Small intestine (tissue), 7 donors: ENCODE data around the gene CKMT2. TPM values are rescaled to one million over a fixed set of nuclear protein-coding genes. Genes with fewer than 3 reads are reported as not detected.
A peak's percentile ranks its signal among the peaks of the same experiment; 100 is the strongest.
"Not testable (repeated sequence)": the region's sequence is repeated elsewhere in the genome, so short reads cannot be mapped to it uniquely, and the experiment has no call there.

Experiments
- DNase-seq, 2 donors: peaks; one replicate each; pipeline versions ENCODE4 v3.0.0 to v3.0.0-alpha.2; 2013
- FAIRE-seq: peaks from 2 replicates; lab custom pipeline; 2012; peaks lifted over from hg19 to GRCh38; lab: Jason Lieb, UNC
- H3K27ac ChIP-seq, 3 donors: one replicate each; pipeline ENCODE4 v1.5.1; 2013; ENCODE audit warnings: low read length in 2 of 3, mild to moderate bottlenecking in 2 of 3, control low read depth in 1 of 3, inconsistent platforms in 1 of 3, low read depth in 1 of 3, moderate library complexity in 1 of 3
- H3K27me3 ChIP-seq, 3 donors: one replicate each; pipeline ENCODE4 v1.6.1; 2013; ENCODE audit warnings: low read length in 3 of 3, inconsistent platforms in 1 of 3; ENCODE audit not compliant: control insufficient read depth in 3 of 3, insufficient read depth in 3 of 3
- H3K36me3 ChIP-seq, 3 donors: one replicate each; pipeline ENCODE4 v1.6.1; 2013; ENCODE audit warnings: low read length in 3 of 3, inconsistent platforms in 1 of 3, low read depth in 1 of 3, mild to moderate bottlenecking in 1 of 3, moderate library complexity in 1 of 3; ENCODE audit not compliant: control insufficient read depth in 3 of 3, insufficient read depth in 2 of 3
- H3K4me1 ChIP-seq, 3 donors: one replicate each; pipeline ENCODE4 v1.6.1; 2013; ENCODE audit warnings: low read length in 2 of 3, inconsistent platforms in 1 of 3, low read depth in 1 of 3, mild to moderate bottlenecking in 1 of 3, moderate library complexity in 1 of 3; ENCODE audit not compliant: control insufficient read depth in 3 of 3, insufficient read depth in 2 of 3
- H3K4me3 ChIP-seq, 3 donors: one replicate each; pipeline ENCODE4 v1.5.1; 2013; ENCODE audit warnings: low read length in 3 of 3, control low read depth in 1 of 3, inconsistent platforms in 1 of 3, low read depth in 1 of 3, mild to moderate bottlenecking in 1 of 3, moderate library complexity in 1 of 3
- H3K9me3 ChIP-seq, 2 donors: one replicate each; pipeline ENCODE4 v1.6.1; 2013; ENCODE audit warnings: low read depth in 1 of 2, low read length in 1 of 2; ENCODE audit not compliant: control insufficient read depth in 2 of 2, insufficient read depth in 1 of 2
- WGBS, 3 donors: extraction: QIAGEN DNeasy Blood & Tissue Kit; methylation state at CpG; one replicate each; pipeline ENCODE4 v1.1.7; 2013; 5-methylcytosine and 5-hydroxymethylcytosine counted together
- polyA plus RNA-seq, 4 donors: library from polyadenylated mRNA; stranded (reverse) in 3 of 4; unstranded in 1 of 4; fragments of 200-250 nt in 3 of 4; fragments of 120-200 nt in 1 of 4; gene quantifications; one replicate each; pipeline versions ENCODE4 v1.2.1 to v1.2.3, GENCODE V29; 2013
- donor health status: healthy with polysubstance abuse.
- donor health status: control.
- donor health status: control.
- donor health status: Bipolar disorder and iron deficiency.
- donor health status: healthy.

Gene CKMT2
- polyA plus RNA-seq, 4 donors: 1.9 to 9.7 (median 2.5) TPM

DNA sequence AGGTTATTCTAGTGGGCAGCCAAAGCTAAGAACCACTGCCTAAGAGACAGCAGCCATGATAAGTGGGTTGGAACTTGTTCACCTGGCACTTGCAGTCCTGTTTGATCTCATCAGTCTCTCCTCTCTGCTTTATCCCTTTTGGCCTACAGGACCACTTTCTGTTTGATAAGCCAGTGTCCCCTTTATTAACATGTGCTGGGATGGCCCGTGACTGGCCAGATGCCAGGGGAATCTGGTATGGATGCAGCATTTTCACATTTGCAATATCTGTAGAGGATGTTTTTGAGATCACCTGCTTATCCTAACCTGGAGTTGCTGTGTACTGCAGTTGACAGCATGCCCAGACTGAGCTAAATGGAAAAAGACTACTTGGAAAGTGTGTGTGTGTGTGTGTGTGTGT, 23.6 kb downstream of the CKMT2 start:
- no peak overlapping the region for H3K4me3 ChIP-seq
- H3K27ac ChIP-seq: no peak overlapping the region
- no peaks in the 10 kb centered on the region for H3K4me1 ChIP-seq
- DNase-seq (no peak), FAIRE-seq (no peak)
- no peaks in the 10 kb centered on the region for H3K27me3 ChIP-seq
- WGBS, 3 donors: 88 to 100% (median 90%) methylated on average over 1 of the region's 1 CpG
- H3K9me3 ChIP-seq: no peaks in the 10 kb centered on the region
- peaks cover 0 to 15% (median 0%) of the 10 kb centered on the region in 3 donors for H3K36me3 ChIP-seq

DNA sequence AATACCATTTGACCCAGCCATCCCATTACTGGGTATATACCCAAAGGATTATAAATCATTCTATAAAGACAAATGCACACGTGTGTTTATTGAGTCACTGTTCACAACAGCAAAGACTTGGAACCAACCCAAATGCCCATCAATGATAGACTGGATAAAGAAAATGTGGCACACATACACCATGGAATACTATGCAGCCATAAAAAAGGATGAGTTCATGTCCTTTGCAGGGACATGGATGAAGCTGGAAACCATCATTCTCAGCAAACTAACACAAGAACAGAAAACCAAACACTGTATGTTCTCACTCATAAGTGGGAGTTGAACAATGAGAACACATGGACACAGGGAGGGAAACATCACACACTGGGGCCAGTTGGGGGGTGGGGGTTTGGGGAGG, 29.7 kb downstream of the CKMT2 start:
- not testable (repeated sequence) for H3K36me3 ChIP-seq, H3K4me1 ChIP-seq, H3K9me3 ChIP-seq, FAIRE-seq, DNase-seq, H3K4me3 ChIP-seq, H3K27me3 ChIP-seq, H3K27ac ChIP-seq
- 85 to 90% (median 87%) methylated on average over 1 of the region's 1 CpG for WGBS, 3 donors

DNA sequence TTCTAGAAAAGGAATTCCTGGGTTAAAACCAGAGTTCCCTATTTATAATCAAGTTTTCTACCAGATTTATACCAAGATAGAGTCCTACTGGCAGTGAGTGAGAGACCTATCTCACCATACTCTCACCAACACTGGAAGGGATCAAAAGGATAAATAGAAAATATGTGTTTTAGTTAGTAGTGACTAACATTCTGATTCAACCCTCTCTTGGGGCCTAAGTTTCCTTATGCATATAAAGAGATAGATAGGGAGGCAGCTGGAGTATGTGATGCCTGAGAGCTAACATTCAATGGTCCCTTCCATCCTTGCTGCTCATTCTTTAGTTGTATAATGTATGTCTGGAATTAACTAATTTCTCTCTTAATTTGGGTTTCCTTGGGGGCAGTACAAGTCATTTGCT, 32.0 kb downstream of the CKMT2 start:
- H3K27me3 ChIP-seq: no peaks in the 10 kb centered on the region
- H3K9me3 ChIP-seq: no peaks in the 10 kb centered on the region
- no peaks in the 10 kb centered on the region for H3K36me3 ChIP-seq
- no peak for FAIRE-seq
- H3K27ac ChIP-seq: no peak overlapping the region
- no peak overlapping the region for H3K4me3 ChIP-seq
- no peaks in the 10 kb centered on the region for H3K4me1 ChIP-seq
- no peak for DNase-seq

DNA sequence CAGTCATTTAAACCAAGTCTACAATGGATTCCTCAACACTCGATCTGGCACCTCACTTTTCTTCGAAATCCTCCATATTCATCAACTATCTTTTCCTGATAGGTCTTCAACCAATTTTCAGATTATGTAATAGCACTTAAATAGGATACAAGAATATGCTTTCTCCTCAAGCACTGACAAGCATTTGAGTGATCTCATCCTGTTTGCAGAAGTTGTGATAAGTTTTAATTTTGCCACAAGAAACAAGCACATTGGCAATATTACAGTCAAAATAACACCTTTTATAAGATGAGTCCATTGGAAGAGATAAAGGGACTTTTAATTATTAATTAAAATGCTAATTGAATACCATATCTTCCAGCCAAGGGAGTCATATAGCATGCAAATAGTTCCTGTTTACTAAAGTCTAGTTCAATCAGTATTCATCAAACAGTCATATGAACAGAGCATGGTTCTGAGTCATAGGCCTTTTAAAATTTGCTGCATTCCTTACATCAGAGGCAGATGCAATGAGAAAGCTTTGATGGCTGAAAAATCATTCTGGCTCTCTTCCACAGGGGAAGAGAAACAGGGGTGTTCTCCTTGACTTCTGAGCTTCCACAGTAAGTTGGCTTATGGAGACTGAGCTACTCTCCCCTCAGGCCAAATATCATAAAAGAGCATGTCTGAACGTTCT, 35.5 kb downstream of the CKMT2 start:
- WGBS, 3 donors: 68 to 75% (median 71%) methylated on average over 3 of the region's 3 CpGs
- Histone ChIP-seq H3K27me3 (no peaks in the 10 kb centered on the region), H3K4me1 (no peaks in the 10 kb centered on the region), H3K4me3 (no peak overlapping the region), H3K36me3 (no peaks in the 10 kb centered on the region), H3K9me3 (peaks cover 0 to 6% of the 10 kb centered on the region in 2 donors), H3K27ac (peak overlapping the region in 1 of 3 donors; percentile 4)
- no peak for FAIRE-seq
- DNase-seq: peak in 1 of 2 donors; percentile 16

DNA sequence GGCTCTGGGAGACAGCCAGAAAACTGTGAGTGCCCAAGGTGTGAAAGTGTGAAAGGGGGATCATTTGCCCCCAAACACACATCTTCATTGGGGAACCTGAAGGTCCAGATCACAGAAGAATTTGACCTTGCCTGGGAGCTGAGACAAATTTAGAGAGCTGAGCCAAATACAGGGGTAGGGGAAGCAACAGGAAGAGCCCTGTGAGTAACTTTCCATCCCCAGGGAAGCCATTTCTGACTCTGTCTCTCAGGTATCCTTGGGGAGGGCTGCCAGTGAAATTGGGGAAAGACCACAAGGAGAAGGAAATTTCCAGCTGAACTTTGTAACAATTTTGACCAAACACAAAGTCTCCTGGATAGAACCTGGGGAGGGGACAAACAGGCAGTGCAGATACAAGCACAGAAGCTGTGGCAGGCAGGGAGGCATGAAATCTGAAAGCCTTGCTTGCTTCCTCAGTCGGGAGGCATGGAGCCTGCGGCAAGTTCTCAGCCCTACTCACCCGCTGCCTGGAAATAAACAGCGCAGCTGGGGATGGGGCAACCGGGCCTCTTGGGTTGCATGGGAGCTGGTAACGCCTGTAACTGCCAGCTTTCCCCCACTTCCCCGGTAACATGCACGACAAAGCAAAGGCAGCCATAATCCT, 36.8 kb downstream of the CKMT2 start:
- Histone ChIP-seq H3K27me3 (no peaks in the 10 kb centered on the region), H3K9me3 (peaks cover 0 to 6% of the 10 kb centered on the region in 2 donors), H3K36me3 (no peaks in the 10 kb centered on the region), H3K4me3 (no peak overlapping the region), H3K27ac (no peak overlapping the region), H3K4me1 (no peaks in the 10 kb centered on the region)
- 94 to 97% (median 96%) methylated on average over 8 of the region's 8 CpGs for WGBS, 3 donors
- DNase-seq: no peak
- no peak for FAIRE-seq

DNA sequence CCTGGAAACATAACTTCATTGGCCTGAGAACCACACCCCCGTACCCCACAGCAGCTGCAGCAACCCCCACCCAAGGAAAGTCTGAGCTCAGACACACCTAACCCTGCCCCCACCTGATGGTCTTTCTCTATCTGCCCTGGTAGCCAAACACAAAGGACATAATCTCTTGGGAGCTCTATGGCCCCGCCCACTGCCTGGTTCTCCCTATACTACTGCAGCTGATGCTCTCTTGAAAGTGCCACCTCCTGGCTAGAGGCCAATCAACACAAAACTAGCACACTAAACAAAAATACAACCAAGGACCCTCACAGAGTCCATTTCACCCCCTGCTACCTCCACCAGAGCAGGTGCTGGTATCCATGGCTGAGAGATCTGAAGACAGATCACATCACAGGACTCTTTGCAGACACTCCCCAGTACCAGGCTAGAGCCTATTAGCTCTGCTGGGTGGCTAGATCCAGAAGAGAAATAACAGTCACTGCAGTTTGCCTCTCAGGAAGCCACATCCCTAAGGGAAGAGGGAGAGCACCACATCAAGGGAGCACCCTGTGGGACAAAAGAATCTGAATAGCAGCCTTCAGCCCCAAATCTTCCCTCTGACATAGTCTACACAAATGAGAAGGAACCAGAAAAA, 37.4 kb downstream of the CKMT2 start:
- FAIRE-seq, H3K36me3 ChIP-seq, H3K4me1 ChIP-seq, H3K9me3 ChIP-seq, H3K27ac ChIP-seq, H3K27me3 ChIP-seq, DNase-seq, H3K4me3 ChIP-seq: not testable (repeated sequence)
- WGBS, 3 donors: 81 to 99% (median 96%) methylated on average over 2 of the region's 2 CpGs

DNA sequence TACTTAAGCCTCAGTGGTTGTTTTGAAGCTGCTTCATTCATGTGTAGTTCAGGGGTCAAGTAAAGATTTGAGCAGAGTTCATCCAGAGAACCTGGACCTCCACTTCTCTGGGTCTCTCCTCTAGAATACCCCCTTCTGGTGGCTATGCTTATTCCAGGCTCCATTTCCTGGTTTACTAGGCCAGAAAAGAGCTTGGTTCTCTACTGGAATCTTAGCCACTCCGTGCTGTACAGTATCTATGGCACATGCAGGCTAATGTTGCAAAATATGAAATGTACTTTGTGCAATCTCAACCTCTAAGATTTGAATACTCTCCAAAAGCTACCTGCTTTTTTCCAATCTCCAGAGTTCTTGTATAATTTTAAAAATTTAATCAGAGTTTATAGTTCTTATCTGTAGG, 50.9 kb downstream of the CKMT2 start:
- WGBS, 3 donors: 93 to 99% (median 97%) methylated on average over 1 of the region's 1 CpG
- Histone ChIP-seq H3K27ac (no peak overlapping the region), H3K36me3 (no peaks in the 10 kb centered on the region), H3K4me1 (no peaks in the 10 kb centered on the region), H3K4me3 (no peak overlapping the region), H3K9me3 (no peaks in the 10 kb centered on the region), H3K27me3 (no peaks in the 10 kb centered on the region)
- DNase-seq (no peak), FAIRE-seq (no peak)

DNA sequence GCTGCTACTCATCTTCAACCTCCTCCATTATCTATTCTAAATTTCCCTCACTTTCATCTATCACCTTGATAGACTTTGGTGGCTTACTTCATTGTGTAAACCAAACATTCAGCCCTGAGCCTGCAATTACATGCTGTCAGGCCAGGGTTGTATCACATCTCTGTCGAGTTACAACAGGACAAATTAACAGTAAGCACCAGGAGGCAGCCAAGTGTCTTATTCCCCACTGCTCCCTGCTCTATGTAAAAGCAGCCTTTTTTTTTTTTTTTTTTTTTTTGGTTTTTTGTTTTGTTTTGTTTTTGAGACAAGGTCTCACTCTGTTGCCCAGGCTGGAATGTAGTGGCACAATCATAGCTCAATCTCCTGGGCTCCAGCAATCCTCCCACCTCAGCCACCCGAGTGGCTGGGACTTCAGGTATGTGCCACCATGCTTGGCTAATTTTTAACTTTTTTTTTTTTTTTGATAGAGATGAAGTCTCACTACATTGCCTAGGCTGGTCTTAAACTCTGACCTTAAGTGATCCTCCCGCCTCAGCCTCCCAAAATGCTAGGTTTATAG, 53.0 kb downstream of the CKMT2 start:
- Histone ChIP-seq H3K36me3 (no peaks in the 10 kb centered on the region), H3K27ac (no peak overlapping the region), H3K4me1 (no peaks in the 10 kb centered on the region), H3K4me3 (no peak overlapping the region), H3K9me3 (peaks cover 0 to 3% of the 10 kb centered on the region in 2 donors), H3K27me3 (no peaks in the 10 kb centered on the region)
- 45 to 72% (median 48%) methylated on average over 3 of the region's 3 CpGs for WGBS, 3 donors
- FAIRE-seq (no peak), DNase-seq (no peak)
